Astrocyte of the spinal cord (primary cell): ENCODE data around the gene RNF169.

Experiments used
- DNase-seq: peaks from one replicate; pipeline ENCODE4 v3.0.0; 2011; ENCODE audit warnings: low read depth, low spot score
- H3K4me3 ChIP-seq: 2 replicates; pipeline ENCODE4 v1.5.1; 2011; ENCODE audit warnings: low read depth, mild to moderate bottlenecking, low read length, moderate library complexity
- CTCF ChIP-seq: IDR thresholded peaks from 2 replicates; pipeline ENCODE4 v1.5.1; 2012; ENCODE audit warnings: low read depth, mild to moderate bottlenecking, low read length, inconsistent platforms
- in situ Hi-C: cut with HindIII; loops from 2 replicates; pipeline ENCODE4 v1.10.0; 2017; ENCODE audit warnings: low sequenced_read_pairs

RNF169 gene

GRCh38 chr11:74847895-74848294 lies 99.2 kb downstream of the RNF169 start:
- DNase-seq = no peak
- no peak for TF ChIP-seq CTCF
- no peak overlapping the region for H3K4me3 ChIP-seq
- in situ Hi-C loops = no loop called here

DNA sequence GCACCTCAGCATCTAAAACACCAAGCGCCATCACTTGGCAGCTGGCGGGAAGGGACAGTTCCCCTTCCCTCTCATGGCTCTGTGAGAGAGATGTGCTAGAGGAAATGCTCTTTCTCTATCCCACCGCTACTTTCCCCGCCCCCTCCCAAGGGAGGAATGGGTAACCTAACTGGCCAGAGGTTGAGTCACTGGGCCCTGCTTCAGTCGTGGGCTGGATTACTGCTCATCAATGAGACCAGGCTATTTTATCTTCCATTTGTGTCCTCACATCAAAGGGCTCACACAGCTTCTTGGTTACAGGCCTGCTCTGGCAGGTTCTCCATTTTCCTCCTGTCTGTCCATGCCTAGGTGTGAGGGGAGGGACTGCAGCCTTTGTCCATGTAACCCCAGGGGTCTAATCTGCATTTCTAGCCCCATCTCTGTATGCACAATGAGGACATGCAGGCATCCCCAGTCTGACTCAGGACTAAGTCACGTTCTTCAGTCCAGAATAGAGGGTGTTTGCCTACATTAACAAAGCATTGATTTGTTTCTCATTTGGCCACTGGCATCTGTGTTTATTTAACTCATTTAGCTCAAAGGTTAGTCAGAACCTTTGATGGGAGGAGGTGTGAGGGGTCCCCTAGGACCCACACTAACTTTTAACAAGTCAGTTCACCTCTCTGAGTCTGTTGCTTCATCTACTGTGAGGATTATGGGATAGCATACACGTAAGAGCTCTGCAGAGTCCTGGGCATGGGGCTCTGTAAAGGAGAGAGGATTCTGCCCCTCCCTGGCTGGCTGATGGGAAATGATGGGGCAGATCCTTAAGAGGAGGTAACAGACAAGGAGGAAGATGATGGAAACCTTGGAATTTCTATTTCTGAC lies 101.1 kb downstream of the RNF169 start:
- peak; percentile 76 for DNase-seq

DNA sequence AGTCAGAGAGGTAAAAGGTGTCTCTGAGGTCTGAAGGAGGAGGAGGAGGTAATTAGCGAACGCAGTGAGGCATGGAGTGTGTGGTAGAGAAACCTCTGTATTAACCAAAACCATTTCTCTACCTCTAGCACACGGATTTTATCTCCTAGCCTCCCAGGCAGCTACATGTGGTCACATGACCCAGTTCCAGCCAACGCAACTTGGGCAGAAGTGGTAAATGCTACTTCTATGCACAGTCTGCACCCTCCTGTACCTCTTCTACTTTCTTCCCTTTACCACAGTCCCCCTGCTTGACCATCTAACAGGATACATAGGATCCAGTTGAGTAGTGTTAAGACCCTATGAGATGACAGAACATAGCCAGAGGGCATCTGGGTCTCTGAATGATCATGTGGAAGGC lies 104.6 kb downstream of the RNF169 start:
- in situ Hi-C loops = no loop called here
- no peak overlapping the region for H3K4me3 ChIP-seq
- DNase-seq = no peak
- TF ChIP-seq CTCF = no peak

More for the DNA sequence above, 101.1 kb downstream of the RNF169 start:
- TF ChIP-seq CTCF = peak; percentile 9
- no peak overlapping the region for H3K4me3 ChIP-seq
- in situ Hi-C loops = no loop called here

- in situ Hi-C loops = no loop called here
- no peak overlapping the region for H3K4me3 ChIP-seq
- DNase-seq = no peak
- no peak for TF ChIP-seq CTCF
These were observed 112.1 kb downstream of the RNF169 start for GRCh38 chr11:74860743-74861142.

- no peak for DNase-seq
- H3K4me3 ChIP-seq = no peak overlapping the region
- in situ Hi-C loops = no loop called here
- TF ChIP-seq CTCF = no peak
These were observed 114.8 kb downstream of the RNF169 start for GRCh38 chr11:74863410-74863809.

DNA sequence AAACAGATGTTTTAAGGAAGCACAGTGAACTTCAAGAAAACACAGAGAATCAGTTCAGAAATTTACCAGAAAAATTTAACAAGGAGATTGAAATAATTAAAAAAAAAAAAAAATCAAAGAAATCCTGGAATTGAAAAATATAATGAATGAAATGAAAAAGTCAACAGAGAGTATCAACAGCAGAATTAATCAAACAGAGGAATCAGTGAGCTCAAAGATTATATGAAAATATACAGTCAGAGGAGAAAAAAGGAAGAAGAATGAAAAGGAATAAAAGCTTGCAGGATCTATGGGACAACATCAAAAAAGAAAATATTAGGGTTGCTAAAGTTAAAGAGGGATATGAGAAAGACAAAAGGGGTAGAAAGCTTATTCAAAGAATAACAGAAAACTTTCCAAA lies 117.9 kb downstream of the RNF169 start:
- no peak for TF ChIP-seq CTCF
- no peak overlapping the region for H3K4me3 ChIP-seq
- in situ Hi-C loops = no loop called here
- DNase-seq = no peak
